HG02970 (cell line): ENCODE results near the gene DYNAP.

Experiments
- ATAC-seq: cut with Tn5 transposase; IDR thresholded peaks from one replicate; pipeline ENCODE4 v1.9.1; 2021; ENCODE audit warnings: mild to moderate bottlenecking, moderate library complexity, moderate number of reproducible peaks; ENCODE audit not compliant: unreplicated experiment, low FRiP score

The DYNAP gene

DNA sequence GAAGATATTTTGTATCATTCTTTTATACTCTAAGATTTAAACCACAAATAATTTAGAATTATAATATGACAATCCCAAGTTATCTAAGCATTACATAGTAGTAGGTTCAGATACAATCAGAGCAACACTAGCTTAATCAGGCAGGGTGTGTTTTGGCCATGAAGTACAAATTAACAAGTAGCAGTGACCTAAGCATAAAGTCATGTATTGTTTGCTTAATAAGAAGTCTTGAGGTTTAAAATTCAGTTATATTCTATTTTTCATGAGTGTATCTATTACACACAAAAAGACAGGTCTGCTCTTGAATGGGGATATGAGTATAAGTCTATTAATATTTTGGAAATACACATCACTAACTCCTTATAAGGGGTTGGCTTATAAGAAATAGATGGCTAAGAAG, 39.9 kb downstream of the DYNAP start:
- ATAC-seq, result no peak

DNA sequence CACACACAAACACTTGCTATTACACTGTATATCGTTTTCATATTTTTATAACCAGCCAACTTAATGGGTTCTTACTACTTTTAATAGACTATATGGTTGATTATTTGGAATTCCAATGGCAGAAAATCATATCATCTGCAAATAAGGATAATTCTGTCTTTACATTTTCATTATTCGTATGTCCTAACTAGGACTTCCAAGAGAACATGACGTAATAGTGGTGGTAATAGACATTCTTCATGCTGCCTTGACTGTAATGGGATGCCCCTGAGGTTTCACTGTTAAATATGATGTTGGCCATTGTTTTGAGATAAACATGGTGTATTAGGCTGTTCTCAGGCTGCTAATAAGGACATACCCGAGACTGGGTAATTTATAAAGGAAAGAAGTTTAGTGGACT, 45.2 kb downstream of the DYNAP start:
- no peak for ATAC-seq

DNA sequence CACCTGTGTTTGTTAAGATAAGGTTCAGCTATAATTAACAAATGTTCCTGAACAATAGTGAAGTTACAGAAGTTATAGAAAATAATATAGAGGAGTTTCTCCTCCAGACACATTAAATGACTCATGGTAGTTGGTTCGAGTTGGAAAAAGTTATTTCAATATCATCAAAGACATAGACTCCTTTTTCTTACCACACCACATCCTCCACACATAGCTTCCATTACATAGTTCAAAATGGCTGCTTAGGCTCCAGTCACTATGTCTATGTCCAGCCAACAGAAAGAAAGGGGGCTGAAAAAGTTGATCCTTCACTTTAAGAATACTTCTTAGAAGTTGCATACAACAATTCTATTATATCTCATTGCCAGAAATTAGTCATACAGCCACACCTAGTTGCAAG, 50.7 kb downstream of the DYNAP start:
- no peak for ATAC-seq

DNA sequence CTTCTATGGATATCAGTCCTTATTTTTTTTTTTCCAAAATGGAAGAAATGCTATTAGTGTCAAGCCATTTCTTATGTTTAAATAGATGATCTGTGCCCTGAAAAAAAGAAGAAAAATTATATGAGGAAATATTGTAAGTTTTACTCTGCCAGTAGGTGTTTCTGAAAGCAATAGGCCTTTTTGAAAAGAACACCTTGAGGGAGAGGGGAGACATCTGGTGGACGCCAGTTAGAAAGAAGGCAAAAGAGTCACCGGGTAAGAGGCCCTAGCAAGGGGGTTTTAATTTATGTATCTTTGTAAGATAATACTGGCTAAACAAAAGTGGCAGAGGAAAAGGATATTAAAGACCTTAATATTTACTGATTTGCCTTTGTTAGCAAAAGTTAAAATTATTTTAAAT, 56.1 kb downstream of the DYNAP start:
- no peak for ATAC-seq
